Stimulated activated CD8-positive, alpha-beta memory T cell treated with anti-CD3 and anti-CD28 coated beads, Interleukin-15, amount 100 ng/mL, for 4 hours (primary cell): ENCODE results near the gene LRP1B.
"Not testable (repeated sequence)": the region's sequence is repeated elsewhere in the genome, so short reads cannot be mapped to it uniquely, and the experiment has no call there.

Experiments
- DNase-seq, 2 donors: peaks; one replicate each; pipeline ENCODE4 v3.0.0-alpha.2; 2020; ENCODE audit warnings: low read depth in 2 of 2

Gene LRP1B

DNA sequence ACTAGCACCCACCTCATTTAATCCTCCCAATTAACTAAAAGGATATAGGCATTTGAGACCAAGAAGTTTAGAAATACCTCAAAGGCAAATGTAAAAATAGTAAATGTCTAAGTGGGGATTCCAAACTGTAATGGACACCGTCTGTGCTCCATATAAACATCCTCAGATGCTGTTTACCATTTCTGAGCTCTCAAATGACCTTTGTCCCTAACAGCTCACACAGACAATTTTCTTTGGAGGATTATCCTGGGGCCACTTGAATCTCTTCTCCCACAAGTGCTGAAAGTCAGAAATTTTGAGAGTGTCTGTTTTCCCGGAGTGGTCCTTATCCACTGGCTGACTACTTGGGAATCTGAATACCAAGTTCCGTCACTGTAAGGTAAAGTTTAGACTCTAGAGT is 1418.9 kb downstream of the LRP1B start:
- DNase-seq, result no peak

DNA sequence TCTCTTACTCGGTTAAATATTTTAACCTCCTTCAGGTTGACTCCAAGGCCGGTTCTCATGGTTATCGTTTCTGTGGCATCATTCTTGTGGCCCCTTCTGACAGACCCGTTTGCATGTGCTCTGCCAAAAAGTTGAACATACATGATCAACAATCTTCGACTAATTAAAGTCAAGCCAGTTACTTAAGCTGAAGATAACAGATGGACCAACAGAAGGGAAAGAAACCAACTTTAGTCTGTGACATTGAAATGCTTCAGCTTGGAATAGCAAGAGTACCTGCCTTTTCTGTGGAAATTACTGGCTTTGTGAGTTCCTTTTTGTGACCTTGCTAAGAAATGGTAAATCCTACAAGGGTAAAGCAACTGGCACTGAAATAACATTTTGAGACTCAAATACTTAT is 1429.1 kb downstream of the LRP1B start:
- DNase-seq, result no peak

DNA sequence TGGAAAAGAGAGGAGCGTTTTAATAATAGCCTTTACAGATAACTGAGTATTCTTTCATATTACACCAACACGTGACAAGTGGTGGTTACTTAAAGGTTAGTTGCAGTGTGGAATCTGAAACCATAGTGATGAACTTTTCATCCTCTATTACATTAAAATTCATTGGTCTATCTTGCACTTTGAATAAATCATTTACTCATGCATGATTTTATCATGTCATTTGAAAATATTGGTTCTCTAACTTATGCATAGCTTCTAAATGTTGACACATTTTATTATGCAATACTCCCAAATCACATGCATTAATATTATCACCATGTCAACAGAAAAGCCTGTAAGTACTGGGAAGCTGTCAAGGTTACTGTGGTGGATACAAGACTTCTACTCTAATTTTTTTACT is 1432.2 kb downstream of the LRP1B start:
- DNase-seq, result no peak

DNA sequence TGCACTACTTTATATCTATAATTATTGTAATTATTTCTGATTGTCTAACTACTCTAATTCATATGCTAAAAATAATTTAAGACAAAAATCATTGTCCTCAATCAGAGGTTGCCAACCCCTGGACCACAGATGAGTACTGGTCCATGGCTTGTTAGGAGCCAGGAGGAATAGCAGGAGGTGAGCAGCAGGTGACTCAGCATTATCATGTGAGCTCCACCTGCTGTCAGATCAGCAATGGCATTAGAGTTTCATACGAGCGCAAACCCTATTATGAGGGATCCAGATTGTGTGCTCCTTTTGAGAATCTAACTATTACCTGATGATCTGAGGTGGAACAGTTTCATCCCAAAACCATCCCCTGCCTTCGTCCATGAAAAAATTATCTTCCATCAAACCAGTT is 1434.4 kb downstream of the LRP1B start:
- DNase-seq, result no peak

DNA sequence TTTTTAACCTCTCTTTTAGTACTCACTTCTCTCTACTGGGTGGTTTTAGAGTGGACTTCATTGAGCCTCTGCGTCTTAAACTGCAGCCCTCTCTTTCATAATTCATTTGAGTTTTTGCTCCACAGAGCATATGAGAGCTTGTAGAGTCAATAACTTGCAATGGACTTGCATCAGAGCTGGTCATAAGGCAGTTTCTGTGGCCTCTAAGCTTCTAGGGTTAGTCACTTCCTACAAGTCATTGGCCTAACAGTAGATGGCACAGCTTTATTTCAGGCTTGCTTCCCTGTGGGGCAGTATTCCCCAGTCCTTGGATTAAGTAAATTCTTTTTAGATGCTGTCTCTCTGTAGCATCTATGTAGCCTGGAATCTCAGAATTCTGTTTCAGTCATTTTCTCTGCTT is 1435.7 kb downstream of the LRP1B start:
- DNase-seq, result no peak

DNA sequence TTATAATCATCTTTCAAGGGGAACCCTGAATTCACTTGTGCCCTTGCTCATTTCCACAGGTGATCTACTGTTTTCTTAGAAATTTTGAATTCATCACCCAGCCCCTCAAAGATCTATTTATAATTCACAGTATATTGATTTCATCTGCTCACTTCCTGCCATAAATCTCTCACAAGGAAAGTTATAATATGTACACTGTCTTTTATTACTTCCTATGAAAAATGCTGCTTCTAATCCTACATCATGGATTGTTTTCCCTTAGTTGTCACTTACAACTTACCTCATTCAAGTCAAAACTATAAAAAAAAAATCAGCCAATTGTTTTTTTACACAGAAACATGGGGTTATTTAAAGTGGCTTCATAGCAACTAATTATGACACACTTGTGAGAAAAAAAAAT is 1443.0 kb downstream of the LRP1B start:
- DNase-seq, result no peak

DNA sequence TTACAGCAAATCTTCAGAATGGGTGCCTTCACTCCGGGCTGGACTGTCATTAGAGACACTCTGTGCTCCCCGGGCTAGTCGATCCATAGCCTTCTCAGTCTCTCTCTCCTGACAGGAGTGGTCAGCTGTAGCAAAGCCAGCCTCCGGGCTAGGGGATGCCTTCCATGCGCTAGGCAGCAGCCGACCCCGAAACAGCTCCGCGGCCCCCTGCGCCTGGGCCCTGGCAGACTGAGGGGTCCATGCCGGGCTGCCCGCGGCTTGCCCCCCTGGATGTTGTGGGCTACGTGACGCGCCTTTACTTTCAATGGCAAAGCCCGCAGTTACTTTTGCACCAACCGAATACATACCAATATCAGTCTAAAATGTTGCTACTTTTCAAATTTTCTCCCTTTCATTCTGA is 1447.2 kb downstream of the LRP1B start:
- DNase-seq, result no peak

DNA sequence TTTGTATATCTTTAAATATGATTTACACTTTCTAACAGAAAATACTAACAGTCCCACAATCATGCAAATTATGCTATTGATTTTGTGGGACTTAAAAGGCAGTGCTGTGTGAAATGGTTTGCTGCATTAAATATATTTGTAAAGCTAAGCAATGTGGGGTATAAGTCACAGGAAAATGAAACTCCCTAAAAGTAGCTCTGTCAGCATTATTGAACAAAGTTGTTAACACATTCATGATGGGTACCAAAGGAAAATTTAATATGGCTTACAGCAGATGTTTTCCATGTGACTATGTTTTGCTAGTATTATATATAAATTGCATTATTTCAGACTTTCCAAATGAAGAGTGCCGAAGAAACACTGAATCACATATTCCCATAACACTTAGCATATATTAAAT is 1450.0 kb downstream of the LRP1B start:
- no peak for DNase-seq

DNA sequence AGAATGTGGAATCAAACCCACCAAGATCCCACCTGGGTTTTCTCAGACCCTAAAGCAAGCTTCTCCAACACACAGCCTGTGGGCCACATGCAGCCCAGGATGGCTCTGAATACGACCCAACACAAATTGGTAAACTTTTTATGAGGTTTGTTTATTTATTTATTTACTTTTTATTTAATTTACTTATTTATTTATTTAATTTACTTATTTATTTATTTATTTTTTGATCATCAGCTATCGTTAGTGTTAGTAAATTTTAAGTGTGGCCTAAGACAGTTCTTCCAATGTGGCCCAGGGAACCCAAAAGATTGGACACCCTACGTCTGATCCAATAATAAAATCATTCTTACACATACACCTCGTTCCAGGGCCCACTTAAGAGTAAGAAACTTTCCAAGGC is 1451.1 kb downstream of the LRP1B start:
- no peak for DNase-seq

DNA sequence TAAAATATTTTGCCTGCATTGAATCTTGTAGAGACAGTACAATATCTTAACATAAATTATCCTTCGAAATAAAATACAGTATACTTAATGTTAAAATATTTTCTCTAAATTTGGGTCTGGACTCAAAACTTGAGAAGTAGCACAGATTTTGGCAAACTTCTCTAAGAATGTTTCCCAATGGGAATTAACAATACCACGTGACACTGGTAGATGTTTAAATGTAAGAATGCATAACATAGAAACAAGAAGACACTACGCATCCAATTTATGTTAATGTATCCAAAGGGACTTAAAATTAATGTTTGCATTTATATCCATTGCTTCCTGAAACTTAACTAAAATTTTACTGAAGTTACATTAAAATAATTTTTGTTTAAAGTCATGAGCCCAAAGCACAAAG is 1460.9 kb downstream of the LRP1B start:
- no peak for DNase-seq

DNA sequence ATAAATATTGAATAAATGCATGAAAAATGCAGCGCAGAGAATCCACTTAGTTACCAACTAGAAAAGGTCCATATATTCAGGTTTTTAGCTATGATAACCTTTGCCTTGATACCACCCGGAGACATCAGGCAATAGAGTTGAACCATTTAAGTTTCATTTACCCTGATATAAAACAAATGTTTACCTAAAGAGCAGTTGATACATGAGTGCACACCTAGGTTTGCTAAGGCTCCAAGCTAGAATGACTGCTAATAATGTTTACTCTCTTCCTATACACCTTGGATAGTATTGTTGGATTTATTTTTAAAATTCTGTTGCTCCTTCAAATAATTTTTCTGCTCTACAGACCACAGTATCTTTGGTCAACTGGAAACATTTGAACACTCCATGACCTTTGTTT is 1463.6 kb downstream of the LRP1B start:
- no peak for DNase-seq

DNA sequence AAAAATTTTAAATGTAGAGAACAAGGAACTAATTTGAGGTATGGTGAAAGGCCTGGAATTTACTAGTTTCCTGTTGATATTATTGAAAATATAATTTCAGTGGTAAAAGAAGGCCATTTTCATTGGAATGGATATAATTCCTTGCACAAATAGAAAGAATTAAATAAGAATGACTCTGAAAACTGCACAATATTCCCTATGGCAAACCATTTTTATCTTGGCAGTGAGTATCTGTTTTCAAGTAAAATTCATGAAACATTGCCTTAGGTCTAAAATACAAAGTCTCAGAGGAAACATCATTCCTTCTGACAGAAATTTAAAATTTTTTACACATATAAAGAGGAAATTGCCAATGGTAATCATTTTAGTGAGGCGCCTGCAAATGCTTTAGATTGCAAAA is 1468.3 kb downstream of the LRP1B start:
- DNase-seq, result no peak

DNA sequence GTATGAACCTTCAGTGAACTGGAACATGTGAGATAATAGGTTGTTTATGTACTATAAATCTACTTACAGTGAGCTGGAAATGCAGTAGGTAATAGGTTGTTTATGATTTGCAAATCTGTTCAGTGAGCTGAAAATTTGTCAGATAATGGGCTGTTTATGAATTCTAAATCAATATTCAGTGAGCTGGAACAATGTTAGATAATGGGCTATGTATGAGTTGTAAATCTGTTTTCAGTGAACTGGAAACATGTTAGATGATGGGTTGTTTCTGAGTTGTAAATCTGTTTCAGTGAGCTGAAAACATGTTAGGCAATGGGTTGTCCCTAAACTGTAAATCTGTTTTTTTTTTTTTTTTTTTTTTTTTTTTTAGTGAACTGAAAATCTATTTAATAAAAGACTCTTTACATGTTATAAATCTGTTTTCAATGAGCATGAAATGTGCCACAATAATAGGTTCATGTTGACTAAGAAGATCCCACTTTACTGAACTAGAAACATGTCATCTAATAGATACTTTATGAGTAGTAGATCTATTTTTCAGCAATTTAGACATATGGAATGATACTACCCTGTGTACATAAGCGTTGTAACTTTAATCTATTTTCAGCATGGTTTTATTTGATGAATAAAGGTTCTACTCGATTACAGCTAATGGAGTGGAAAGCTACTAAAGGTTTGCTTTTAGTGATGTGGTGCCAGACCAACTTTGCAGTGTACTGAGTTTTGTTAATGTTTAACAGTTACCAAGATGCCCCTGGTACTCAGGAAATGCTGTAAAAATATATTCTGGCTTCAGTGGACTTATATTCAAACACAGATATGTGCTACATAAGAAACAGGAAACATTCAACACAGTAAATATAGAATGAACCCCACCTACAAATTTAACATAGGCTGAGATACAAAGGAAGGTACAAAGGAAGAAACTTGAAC is 1471.8 kb downstream of the LRP1B start:
- DNase-seq, result no peak

DNA sequence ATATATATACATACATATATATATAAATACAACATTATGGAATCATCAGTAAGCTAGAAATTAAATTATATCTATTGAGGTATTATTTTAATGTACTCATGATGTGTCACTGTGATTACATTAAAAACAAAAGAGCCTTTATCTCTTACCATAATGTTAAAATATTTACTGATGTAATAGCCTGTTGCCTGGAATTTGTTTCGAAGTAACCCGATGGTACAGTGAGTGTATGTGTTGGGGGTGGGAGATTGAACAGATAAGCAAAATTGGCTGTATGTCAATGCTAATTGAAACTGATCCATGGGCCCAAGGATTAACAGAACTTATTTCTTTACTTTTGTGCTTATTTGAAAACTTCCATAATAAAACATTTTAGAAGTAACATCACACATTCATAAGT is 1473.2 kb downstream of the LRP1B start:
- no peak for DNase-seq

DNA sequence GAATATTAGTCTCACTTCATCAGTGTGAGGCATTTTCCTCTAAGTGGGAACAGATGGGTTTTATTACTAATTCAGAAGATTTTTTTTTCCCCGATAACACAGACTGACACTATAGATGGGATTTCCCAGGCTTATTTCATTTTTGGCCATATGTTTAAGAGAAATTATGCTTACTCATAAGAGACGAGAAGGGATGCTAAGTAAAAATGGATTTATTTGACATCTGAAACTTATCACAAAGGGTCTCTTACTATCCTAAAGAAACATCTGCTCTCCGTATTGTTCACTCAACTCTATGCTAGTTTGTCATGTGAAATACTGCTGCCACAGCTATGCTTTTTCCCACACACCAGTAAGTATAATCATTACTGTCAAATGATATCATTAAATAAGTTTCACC is 1476.3 kb downstream of the LRP1B start:
- DNase-seq, result no peak

DNA sequence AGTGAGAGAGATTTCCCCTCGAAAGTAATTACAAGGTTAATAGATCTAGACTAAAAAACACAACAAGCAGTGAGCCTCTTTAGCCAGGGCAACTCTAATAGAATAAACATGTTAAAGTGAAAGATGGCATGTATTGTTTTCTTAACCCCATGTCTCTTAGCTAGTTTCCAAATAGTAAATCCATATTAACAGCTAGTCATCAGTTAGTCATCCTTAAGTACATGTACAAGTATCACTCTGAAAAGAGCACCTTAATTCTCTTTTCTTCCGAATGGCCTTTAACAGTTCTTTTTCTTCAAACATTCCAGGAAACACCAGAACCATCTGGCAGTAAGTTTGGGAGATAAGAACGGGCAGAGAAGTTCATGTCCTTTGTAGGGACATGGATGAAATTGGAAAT is 1480.0 kb downstream of the LRP1B start:
- no peak for DNase-seq

DNA sequence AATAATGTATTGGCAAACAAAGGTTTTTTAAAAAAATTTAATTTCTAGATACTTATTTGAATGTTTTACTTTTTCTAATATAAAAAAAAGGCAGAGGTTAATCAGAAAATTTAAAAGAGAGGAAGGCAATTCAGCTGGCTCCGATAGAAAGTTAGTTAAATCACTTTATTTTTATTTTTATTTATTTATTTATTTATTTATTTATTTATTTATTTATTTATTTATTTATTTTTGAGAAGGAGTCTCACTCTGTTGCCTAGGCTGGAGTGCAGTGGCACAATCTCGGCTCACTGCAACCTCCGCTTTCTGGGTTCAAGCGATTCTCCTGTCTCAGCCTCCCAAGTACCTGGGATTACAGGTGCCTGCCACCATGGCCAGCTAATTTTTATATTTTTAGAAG is 1480.7 kb downstream of the LRP1B start:
- DNase-seq, result not testable (repeated sequence)

DNA sequence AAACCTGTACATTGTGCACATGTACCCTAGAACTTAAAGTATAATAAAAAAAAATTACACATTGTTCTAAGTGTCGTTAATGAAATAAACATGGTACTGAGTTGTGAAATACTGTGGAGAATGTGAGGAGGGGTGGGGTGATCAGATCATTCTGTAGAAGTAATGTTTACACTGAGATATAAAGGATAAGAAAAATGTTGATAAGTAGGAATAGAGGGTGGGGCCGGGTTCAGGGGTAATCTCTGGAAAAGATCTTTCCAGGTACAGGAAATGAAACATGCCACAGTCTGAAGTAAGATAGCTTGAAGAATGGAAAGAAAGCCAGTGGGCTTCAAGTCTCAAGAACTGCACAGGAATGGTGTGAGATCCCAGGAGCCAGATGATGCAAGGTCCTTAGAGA is 1482.4 kb downstream of the LRP1B start:
- DNase-seq, result no peak

DNA sequence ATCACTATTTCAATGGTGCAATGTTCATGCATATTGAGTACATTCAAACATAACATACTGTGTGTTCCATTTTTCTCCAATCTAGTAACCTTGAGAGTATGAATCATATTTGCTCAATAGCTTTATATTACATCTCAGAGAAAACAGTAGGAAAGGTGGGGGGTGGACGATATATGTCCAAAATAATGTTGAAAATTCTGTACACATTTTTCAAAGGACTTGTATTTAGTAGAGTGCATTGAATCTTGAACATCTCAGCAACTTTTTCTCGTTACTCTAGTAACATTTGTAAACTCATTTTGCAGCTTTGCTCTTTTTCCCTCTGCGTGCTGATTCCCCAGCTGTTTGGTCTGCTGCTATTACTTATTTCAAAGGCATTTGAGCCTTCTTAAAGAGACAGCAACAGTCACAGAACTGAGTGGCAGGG is 1487.0 kb downstream of the LRP1B start:
- no peak for DNase-seq

DNA sequence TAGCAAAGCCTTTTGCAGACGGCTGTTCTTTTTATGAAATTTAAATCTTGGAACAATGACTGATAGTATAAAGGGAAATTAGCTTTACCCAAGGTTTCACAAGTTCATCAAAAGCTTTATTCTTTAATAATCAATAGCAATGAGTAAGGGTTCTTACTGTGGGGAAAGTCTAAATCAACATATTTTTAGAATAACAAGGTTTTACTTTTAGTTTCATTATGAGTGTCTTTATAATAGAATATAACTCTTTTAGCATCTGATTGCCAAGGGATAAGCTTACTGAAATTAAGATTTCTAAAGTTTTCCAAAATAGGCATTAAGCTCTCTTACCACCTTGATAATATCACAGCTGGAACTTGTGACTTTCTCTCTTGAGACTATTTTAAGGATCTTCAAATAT is 1489.7 kb downstream of the LRP1B start:
- no peak for DNase-seq

DNA sequence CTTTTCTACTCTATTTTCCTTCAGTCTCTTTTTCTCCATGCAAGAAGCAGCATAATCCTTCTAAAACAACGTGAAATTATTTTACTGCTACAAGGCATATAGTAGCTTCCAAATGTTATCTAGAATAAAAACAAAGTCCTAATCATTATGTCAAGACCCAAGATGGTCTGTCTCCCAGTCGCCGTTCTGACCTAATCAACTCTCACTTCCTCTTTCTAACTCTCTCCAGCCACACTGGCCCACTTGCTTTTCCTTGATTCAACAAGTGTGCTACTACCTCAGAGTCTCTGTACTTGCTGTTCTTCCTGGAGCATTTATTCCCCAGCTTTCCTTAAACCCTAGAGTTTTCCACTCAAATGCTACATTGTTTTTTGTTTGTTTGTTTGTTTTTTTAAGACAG is 1491.2 kb downstream of the LRP1B start:
- no peak for DNase-seq

DNA sequence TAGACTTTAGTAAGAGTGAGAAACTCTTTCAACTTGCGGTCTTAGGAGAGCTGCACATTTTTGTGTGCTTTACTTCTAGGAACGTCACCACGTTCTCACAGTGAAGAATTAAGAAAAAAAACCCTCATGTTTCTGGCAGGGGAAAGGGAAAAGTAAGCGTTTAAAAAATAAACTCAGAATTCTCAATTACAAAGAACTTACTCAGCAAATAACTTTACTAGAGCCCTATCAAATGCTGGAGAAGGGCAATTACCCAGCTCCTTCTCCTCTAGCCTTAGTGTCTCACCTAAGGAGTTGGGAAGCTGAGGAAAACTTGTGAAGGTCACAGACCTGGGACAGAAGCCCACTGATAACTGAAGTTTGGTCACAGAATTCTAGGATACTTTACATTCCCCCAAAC is 1500.3 kb downstream of the LRP1B start:
- DNase-seq, result no peak

DNA sequence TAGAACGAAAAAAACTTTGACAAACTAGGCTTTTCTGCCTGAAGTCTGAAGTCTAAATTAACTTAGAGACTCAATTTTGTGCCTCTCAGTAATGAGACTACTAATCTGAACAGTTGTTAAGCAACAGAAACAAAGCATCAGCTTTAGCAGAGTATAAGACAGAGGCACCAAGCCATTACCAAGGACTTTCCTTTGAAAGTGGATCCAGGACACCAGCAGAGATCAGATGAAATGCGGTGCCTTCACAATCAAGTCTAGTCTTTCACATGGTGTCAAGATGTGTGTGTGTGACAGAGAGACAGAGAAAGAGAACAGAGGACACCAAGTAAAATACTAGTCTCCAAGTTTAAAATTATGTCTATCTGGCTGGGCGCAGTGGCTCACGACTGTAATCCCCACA is 1502.9 kb downstream of the LRP1B start:
- no peak for DNase-seq

DNA sequence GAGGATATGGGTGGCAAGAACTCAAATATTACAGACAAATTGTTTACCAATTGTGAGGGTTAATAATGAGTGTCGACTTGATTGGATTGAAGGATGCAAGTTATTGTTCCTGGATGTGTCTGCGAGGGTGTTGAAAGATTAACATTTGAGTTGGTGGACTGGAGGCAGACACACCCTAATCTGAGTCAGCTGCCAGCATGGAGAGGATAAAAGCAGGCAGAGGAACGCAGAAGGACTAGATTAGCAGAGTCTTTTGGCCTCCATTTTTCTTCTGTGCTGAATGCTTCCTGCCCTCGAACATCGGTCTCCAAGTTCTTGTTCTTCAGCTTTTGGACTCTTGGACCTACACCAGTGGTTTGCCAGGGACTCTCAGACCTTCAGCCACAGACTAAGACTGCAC is 1503.7 kb downstream of the LRP1B start:
- DNase-seq, result no peak
